SHP77 treated with DMSO at 0.1 percent for 48 hours (cell line): ENCODE measurements around the gene ZNF385D.

Experiments
- DNase-seq: peaks from one replicate; lab custom pipeline; 2025; lab: John Stamatoyannopoulos, UW

ZNF385D gene

DNA sequence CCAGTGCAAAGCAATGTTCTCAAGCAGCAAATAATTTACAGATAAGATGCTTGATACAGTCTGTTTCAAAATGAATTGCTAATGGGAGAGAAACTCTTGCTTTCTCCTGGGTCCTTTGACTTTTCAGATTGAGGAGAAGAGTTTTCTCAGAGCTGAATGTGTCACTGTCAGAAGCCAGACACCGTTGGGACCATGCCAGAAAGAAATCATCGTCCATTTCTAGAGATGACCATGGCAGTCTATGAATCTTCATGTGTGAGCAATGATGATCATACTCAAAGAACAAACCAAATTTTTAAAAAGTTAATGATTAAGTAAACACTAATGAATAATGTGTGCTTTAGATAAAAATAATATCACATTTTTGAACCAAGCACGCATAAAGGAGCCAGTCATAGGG, 77.6 kb downstream of the ZNF385D start:
- DNase-seq: no peak

GRCh38 chr3:21672303-21672702, 78.7 kb downstream of the ZNF385D start:
- no peak for DNase-seq

GRCh38 chr3:21670386-21670785, 80.6 kb downstream of the ZNF385D start:
- no peak for DNase-seq

- no peak for DNase-seq
Observed at GRCh38 chr3:21668012-21668411, 83.0 kb downstream of the ZNF385D start.

DNA sequence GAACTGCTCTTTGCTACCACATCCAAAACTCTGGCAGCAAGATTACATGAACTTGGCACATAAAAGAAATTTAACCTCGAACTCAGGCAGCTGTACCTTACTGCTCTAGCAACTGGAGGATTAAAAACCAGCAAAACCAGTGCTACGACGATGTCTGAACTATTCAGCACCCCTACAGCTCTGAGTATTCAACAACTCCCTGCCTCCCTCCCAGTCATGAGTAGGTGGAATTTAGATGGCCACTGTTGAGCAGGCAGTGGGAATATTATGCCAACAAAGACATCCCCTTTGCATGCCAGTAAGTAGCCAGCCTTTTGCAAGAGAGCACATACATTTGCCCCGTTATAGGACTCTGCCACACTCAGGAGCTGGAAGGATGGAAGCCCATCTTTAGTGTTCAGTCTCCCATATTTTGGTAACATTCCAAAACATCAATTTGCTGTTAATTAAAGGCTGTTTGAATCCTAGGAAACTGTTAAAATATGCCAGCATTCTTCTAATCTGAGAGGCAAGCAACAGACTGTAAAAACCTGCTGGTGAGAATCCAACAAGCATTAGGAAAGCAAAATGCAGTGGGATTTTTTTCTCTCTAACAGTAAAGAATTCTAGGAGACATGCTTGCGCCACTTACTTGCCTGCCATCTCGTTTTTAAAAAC, 85.4 kb downstream of the ZNF385D start:
- DNase-seq: no peak

- no peak for DNase-seq
Observed at GRCh38 chr3:21664996-21665395, 86.0 kb downstream of the ZNF385D start.

GRCh38 chr3:21662403-21662802, 88.6 kb downstream of the ZNF385D start:
- no peak for DNase-seq

DNA sequence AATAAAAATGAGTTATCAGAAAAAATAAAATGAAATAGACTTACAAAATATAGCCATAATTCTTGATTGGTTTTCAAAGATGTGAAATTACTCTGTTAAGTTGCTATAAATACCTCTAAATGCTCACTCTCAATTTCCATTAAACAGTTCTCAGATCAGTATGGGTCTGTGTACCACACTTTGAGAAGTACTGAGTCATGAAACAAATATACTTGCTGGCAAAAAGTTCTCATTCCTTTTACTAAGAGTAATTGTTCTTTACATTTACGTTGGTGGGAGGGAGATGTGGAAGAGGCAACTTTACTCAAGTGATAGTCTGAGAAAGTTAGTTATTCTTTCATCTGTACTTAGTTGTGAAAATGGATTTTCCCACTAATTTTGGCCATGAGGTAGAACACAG, 96.3 kb downstream of the ZNF385D start:
- DNase-seq: no peak

DNA sequence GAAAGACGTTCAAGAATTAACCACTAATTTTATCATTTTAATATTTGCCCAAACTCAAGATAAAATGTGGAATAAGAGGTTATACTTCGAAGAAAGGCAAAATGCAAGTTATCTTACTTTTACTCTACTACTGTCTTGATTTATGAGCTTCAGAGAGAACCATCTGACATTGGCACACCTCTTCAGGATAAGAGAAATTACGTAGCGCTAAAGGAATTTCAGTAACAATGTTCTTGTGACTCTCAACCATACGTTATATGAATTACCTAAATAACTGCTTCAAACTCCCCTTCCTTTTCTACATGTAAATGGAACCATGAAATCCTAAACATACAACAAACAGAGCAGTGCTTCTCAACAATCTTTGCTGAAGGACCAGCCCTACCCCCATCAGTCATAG, 96.8 kb downstream of the ZNF385D start:
- no peak for DNase-seq

DNA sequence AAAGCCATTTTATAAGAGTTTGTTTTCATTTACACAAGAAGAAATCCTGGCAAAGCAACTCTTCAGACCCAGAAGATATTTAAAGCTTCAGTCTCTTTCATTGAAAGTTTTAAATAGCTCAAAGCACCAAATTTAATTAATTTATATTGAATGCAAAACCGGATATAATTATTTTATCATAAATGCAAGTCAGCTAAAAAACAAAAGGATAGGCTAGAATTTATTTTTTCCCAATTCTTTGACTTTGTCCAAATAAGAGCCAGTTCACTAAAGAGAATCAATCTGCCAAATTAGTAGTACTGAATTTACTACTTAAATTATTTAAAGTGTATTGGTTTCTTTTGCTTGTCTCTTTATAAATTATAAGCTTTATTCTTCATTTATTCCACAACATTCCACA, 101.5 kb downstream of the ZNF385D start:
- no peak for DNase-seq

DNA sequence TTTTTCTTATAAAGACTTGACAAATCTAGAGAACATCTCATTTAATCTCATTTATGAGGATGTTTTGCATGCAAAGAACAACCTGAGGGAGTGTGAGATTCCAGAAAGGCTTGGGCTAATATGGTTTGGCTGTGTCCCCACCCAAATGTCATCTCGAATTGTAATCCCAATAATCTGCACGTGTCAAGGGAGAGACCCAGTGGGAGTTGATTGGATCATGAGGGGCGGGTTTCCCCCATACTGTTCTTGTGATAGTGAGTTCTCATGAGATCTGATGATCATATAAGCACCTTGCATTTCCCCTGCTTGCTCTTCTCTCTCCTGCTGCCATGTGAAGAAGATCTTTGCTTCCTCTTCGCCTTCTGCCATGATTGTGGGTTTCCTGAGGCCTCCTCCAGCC, 103.0 kb downstream of the ZNF385D start:
- DNase-seq: no peak

DNA sequence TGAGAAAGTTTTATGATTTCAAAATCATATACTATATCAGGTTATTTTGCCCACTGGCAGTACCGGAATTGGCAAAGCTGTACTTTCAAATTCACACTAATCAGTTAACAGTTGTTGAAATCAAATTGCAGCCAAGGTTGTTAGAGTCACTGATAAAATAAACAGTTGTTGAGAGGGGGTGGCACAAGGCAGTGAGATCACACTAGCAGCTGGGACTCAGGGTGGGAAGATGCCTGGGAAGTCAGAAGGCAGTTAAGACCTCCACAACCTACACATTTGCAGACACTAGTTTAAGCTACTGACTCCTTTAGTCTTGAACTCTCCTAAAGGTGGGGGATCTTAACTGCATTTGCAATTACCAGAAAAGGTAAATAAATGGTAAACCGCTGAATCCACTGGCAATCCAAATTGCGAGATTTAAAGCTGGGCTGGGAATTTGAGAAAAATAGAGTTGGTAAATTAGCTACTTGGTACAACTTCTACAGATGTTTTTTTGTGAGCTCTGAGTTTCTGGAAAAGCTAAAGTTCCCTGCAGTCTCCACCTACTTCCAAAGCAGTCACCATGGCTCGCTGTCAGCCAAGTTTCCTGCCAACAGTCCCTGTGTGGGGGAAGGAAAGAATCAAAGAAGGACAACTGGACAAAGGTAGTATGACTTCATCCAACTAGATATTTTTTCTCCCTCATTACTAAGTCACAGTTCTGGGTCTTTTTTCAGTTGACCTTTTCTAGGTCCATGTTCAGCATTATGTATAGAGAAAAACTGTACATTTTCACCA, 105.7 kb downstream of the ZNF385D start:
- no peak for DNase-seq

DNA sequence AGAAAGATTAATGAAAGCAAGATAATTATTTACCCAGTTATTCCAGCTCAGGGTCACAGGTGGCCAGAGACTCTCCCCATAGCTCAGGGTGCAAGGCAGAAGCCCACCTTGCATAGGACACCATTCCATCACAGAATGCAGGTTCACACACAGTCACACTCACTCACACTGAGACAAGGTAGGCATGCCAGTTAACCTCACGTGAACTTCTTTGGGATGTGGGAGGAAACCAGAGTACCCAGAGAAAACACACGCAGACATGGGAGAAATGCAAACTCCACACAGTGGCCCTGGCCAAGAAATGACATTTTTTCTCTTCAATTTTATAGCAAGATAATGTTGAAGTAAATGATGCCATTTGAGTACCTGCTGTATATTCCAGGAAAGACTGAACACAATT, 106.7 kb downstream of the ZNF385D start:
- no peak for DNase-seq

DNA sequence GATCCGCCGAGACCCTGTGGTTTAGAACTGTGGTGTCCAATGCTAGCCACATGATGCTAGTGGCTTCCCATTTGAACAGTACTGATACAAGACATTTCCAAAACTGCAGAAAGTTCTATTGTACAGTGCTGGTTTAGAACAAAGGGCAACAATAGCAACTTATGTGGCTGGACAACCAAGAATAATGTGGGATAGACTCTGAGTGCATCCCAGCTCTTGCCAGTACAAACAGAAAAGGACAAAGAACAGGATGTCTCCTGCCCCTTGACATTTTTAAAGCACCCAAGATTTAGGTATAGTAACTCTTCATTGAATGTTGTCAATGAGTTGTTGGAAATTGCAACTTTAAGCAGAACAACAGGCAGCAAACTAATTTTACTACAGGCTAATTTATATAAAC, 107.3 kb downstream of the ZNF385D start:
- no peak for DNase-seq

DNA sequence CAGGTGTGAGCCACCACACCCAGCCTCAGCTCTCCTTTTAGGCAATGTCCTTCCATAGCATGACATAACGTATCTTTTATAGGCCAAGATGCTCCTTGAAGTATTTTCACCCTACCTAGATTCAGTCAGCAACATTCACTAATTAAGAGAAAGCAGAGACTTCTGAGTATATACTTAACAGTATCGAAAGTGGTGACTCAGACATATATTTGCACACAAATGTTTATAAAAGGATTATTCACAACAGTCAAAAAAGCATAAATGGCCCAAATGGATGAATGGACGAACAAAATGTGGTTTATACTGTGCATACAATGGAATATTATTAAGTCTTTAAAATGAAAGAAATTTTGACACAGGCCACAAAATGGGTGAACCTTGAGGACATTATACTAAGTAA, 108.6 kb downstream of the ZNF385D start:
- DNase-seq: no peak

GRCh38 chr3:21641959-21642358, 109.1 kb downstream of the ZNF385D start:
- DNase-seq: no peak

- no peak for DNase-seq
Observed at GRCh38 chr3:21638488-21638887, 112.5 kb downstream of the ZNF385D start.

GRCh38 chr3:21634112-21634511, 116.9 kb downstream of the ZNF385D start:
- no peak for DNase-seq

DNA sequence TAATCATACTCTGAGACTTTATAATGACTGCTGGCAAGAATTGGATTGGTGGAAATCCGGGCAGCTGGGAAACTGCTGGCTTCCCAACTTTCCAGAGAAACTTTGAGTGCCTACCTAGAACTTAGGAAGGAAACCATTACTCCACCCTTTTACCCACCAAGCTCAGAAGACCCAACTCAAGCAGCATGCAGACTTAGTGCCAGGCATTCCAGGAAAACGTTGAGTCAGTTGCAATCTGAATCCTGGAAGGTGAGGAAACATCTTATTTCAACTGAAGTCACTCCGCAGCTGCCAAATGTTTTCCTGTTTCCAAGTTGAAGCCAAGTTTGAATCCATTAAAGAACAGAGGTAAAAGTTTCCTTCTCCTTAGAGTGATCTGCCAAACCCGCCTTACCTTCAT, 126.5 kb downstream of the ZNF385D start:
- DNase-seq: no peak

- DNase-seq: no peak
Observed at GRCh38 chr3:21621181-21621651, 129.8 kb downstream of the ZNF385D start.

DNA sequence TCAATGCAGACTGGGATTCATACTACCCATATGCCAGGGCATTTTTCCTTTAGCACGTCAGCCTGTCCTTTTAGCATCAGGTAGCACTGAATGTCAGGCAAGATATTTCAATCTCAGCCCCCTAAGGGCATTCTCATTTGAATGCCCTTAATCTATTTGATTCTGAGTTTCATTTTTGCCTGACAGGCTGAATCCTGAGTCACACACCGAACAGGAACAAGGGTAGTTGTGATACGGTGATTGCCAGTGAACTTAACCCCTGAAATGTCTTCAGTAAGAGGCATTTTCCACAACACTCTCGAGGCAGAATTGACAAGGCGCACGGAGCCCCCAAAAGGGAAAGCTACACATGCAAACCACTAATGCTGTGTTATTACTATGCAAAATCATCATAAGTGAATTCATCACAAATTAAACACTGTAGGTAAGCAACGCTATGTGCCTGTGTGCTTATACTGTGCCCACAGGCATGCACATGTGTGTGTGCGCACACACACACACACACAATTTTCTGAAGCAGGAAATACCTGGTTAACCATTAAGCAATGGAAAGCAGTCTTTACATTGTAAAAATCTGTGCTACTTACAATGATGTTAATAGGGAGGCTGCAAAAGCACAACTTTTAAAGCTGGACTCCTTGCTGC, 130.4 kb downstream of the ZNF385D start:
- no peak for DNase-seq

DNA sequence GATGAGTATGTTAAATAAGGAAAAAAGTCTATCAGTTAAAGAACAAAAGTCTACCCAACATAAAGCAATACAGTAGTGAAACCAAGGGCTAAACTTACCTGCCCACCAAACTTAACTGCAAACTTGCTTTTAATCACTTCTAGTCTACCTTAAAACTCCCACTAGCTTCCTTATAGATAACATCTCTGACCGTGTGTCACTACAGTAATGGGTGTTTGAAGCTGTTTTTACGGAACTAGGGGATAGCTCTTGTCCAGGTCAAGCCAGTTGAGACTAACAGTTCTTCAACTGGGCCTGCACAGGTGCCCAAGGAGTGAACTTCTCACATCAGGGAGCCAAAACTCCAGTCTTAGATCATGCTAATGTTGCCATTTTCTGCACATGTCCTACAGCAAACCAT, 132.3 kb downstream of the ZNF385D start:
- DNase-seq: no peak

DNA sequence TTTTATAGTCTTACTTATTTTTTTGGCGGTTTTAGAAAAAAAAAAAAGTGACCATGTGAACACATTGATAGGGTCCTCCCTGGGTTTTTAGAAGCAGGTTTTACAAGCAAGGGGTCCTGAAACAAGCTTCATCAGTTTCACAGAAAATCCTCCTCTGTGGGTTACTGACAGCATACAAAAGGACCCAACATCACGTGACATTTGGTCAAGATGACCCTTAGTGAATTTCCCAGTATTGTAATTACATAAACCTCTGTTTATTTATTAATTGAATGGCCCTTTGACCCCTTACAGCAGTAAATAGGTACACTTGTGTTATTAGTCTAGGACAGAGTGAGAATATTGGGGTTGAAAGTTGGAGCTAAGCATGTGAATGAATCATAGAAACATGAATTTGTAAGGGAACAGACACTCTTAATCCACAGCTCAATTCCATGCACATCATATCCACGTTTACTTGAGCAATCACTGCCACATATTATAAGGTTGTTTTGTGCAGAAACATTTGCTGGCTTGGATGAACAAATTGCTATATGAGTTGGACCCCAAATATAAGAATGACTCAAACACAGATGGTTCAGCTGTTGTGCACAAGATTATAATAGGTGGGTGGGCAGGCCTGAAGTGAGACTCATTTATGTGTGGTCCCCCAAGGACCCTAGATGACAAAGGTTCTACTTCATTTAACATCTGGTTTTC, 137.5 kb downstream of the ZNF385D start:
- DNase-seq: no peak
